OCI-LY7 (cell line): ENCODE results near the gene CARD11.
A peak's percentile ranks its signal among the peaks of the same experiment; 100 is the strongest.

Source experiments
- CTCF ChIP-seq: fragments of 200-600 bp; sonication (generic); conservative IDR thresholded peaks from 2 replicates; pipeline ENCODE4 v1.5.1; 2014; ENCODE audit warnings: mild to moderate bottlenecking, antibody characterized with exemption, low read length, moderate library complexity, mixed read lengths
- EZH2phosphoT487 ChIP-seq: fragments of 200-600 bp; sonication (generic); IDR thresholded peaks from 2 replicates; pipeline ENCODE4 v1.6.1; 2018; ENCODE audit warnings: low read depth, borderline replicate concordance, mild to moderate bottlenecking, mixed run types, antibody characterized with exemption, low read length, moderate library complexity, mixed read lengths

DNA sequence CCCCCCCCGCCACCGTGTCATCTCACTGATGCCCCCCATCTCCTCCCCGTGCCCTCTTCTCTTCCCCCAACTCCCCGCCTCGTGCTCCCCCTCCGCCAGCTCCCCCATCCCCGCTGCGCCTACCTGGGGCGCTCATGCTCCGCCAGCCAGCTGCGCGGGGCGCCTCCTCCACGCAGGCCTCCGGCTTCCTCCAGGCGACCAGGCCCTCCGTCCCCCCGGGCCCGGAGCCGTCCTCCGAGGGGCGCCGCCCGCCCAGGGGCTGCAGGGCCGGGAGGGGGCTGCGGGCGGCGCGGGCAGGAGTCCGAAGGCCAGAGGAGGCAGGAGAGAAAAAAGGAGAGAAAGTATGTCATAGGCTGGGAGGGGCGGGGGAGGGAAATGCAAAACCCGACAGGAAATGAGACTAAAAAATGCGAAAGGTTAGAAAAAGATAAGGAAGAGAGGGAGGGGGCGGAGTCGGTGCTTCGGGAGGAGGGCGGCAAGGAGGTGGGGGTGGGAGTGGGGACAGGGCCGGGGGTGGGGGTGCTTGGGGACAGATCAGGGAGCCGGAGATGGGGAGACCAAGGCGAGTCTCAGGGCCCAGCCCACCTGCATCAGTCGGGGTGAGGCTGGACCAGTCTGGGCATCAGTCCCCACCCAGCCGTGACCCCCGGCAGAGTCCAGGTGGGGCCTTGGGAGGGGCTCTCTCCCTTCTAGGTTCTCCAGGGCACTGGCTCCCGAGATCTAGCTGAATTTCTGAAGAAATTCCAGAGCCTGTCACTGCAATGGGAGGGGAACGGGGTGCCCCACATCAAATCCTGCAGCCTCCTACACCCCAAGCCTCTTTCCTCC is at the start of gene CARD11:
- peak; percentile 29; the same call in 1 of the 2 replicates for TF ChIP-seq CTCF
- TF ChIP-seq EZH2phosphoT487 = no peak
